ENCODE measurements around the gene ADAM8.
"Not testable (repeated sequence)": the region's sequence is repeated elsewhere in the genome, so short reads cannot be mapped to it uniquely, and the experiment has no call there.

The ADAM8 gene

GRCh38 chr10:133229265-133230043, 47.2 kb downstream of the ADAM8 start:
- DNase-seq = no peak

DNA sequence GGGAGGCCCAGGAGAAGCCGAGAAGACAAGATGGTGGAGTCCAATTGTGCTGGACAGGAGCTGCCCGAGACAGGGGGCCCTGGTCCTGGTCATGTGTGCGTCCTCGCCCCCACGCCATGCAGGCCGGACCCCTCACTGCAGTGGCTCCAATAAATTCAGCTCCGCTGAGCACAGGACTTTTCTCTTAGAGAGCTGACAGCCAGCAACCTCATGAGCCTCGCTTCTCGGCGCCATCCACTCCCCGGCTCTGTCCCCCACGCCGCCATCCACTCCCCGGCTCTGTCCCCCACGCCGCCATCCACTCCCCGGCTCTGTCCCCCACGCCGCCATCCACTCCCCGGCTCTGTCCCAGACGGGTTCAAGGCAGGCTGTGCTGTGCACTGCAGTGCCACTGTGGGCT, 49.4 kb downstream of the ADAM8 start:
- DNase-seq = no peak

- no peak for DNase-seq
These were observed 50.3 kb downstream of the ADAM8 start for GRCh38 chr10:133226251-133226808.

DNA sequence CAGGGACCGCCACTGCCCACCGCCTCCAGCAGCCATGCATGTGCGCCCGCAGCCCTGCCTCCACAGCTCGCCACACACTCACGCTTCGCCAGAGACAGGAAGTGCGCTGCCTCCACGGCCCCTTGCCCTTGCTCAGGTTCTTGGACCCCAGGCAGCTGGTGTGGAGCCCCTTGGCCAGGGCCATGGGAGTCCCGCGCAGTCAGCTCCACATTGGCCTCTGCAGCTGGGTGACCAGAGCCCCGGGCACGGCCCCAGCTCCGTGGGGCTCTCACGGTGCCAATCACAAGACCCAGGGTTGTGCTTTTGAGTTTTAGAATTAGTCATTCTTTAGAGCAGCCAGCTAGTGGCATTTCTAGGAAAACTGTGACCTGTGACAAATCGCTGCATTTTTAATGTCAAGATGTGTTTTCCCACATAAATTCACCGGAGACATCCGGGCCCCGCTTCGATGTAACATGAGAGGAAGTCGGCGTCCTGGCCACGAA, 50.9 kb downstream of the ADAM8 start:
- DNase-seq = no peak

- no peak for DNase-seq
These were observed 51.8 kb downstream of the ADAM8 start for GRCh38 chr10:133224756-133225372.

- DNase-seq = no peak
These were observed 52.6 kb downstream of the ADAM8 start for GRCh38 chr10:133224076-133224475.

GRCh38 chr10:133221756-133222155, 54.9 kb downstream of the ADAM8 start:
- not testable (repeated sequence) for DNase-seq

GRCh38 chr10:133221331-133221730, 55.3 kb downstream of the ADAM8 start:
- no peak for DNase-seq

DNA sequence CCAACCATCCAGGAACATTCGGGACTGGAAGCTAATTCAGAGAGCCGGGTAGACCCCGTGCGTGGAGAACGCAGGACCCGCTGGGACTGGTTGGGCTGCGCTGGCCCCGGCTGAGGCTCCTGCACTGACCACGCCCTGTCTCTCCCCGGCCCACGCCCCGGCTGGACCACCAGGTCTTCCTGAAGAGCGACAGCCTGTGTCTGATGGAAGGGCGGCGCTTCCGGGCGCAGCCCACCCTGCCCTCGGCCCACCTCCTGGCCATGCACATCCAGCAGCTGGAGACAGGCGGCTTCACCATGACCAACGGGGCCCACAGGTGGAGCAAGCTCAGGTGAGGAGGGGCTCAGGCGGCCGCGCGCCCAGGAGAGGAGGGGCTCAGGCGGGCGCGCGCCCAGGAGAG, 56.9 kb downstream of the ADAM8 start:
- no peak for DNase-seq

GRCh38 chr10:133218891-133219290, 57.8 kb downstream of the ADAM8 start:
- DNase-seq = no peak

- DNase-seq = no peak
These were observed 58.7 kb downstream of the ADAM8 start for GRCh38 chr10:133217800-133218589.

GRCh38 chr10:133216776-133217175, 59.9 kb downstream of the ADAM8 start:
- DNase-seq = no peak

GRCh38 chr10:133215586-133215985, 61.1 kb downstream of the ADAM8 start:
- DNase-seq = no peak

GRCh38 chr10:133214468-133215410, 61.9 kb downstream of the ADAM8 start:
- DNase-seq = no peak

GRCh38 chr10:133213641-133214467, 62.8 kb downstream of the ADAM8 start:
- DNase-seq = no peak

DNA sequence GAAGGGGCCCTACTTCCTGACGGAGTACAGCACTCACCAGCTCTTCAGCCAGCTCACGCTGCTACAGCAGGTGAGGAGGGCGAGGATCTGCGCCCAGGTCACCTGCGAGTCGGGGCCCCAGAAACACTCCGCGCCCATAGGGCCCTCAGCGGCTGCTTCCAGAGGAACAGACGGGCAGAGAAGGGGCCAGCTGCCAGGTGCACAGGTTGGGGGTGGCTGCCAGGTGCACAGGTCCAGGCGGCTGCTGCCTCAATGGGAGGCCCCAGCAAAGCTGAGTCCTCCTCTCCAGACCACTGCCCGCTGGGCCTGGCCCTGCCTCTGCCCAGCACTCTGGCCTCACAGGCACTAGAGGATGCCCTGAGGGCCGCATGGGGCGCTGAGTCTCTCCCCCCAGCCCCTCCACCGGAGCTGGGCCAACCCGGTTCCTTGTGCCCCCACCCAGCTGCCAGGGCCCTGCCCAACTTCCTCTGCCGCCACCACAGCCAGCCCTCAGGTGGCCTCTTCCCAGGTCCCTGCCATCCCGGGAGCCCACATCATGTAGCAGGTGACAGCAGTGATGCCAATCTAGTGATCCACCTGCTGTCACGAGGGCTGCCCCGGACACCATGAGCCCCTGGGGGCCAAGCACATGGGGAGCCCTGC, 63.7 kb downstream of the ADAM8 start:
- no peak for DNase-seq

Data from activated CD4-positive, alpha-beta T cell treated with anti-CD3 and anti-CD28 coated beads, Interleukin-2, amount 50 U/mL, for 4 hours (primary cell).